Lower leg skin (tissue), 3 donors: ENCODE data around the gene GSTM2.

ENCODE experiments used
- POLR2A ChIP-seq, 2 donors: fragments of 450-650 bp; IDR thresholded peaks; one replicate each; pipeline ENCODE4 v1.6.1; 2016 to 2017; ENCODE audit warnings: antibody characterized with exemption in 2 of 2, mild to moderate bottlenecking in 1 of 2, moderate library complexity in 1 of 2
- TF ChIP-seq, protein P1 (sequence below), 3 donors: fragments of 450-650 bp; IDR thresholded peaks; one replicate each; pipeline ENCODE4 v1.5.1; 2016; ENCODE audit warnings: antibody characterized with exemption in 3 of 3, mild to moderate bottlenecking in 3 of 3, moderate library complexity in 2 of 3

- TF ChIP-seq, protein P1, sequence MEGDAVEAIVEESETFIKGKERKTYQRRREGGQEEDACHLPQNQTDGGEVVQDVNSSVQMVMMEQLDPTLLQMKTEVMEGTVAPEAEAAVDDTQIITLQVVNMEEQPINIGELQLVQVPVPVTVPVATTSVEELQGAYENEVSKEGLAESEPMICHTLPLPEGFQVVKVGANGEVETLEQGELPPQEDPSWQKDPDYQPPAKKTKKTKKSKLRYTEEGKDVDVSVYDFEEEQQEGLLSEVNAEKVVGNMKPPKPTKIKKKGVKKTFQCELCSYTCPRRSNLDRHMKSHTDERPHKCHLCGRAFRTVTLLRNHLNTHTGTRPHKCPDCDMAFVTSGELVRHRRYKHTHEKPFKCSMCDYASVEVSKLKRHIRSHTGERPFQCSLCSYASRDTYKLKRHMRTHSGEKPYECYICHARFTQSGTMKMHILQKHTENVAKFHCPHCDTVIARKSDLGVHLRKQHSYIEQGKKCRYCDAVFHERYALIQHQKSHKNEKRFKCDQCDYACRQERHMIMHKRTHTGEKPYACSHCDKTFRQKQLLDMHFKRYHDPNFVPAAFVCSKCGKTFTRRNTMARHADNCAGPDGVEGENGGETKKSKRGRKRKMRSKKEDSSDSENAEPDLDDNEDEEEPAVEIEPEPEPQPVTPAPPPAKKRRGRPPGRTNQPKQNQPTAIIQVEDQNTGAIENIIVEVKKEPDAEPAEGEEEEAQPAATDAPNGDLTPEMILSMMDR (IDR thresholded peaks at IDR 0.05), result no peak
- TF ChIP-seq POLR2A (IDR thresholded peaks at IDR 0.05), result no peak
These were observed 6.5 kb upstream of the GSTM2 start for GRCh38 chr1:109661391-109661790.
